HEK293 (cell line): Measurements from ENCODE around the gene CD79A.

Source experiments
- BCL11A ChIP-seq: fragments of 450-650 bp; formaldehyde crosslinking; IDR thresholded peaks from 2 replicates; pipeline ENCODE4 v1.5.1; 2016; ENCODE audit warnings: low read depth, missing biosample characterization, missing genetic modification characterization
- BCL11B ChIP-seq: fragments of 450-650 bp; formaldehyde crosslinking; IDR thresholded peaks from 2 replicates; pipeline ENCODE4 v1.5.1; 2016; ENCODE audit warnings: low read depth, missing biosample characterization, missing genetic modification characterization
- EGR2 ChIP-seq: fragments of 450-650 bp; formaldehyde crosslinking; IDR thresholded peaks from 2 replicates; pipeline ENCODE4 v1.5.1; 2016; ENCODE audit warnings: low read depth, missing biosample characterization, missing genetic modification characterization
- IKZF3 ChIP-seq: fragments of 450-650 bp; IDR thresholded peaks from 2 replicates; pipeline ENCODE4 v1.5.0; 2018; ENCODE audit warnings: missing biosample characterization, mild to moderate bottlenecking, missing genetic modification characterization, moderate library complexity
- MYNN ChIP-seq: fragments of 450-650 bp; formaldehyde crosslinking; IDR thresholded peaks from 2 replicates; pipeline ENCODE4 v1.5.1; 2016; ENCODE audit warnings: missing biosample characterization, missing genetic modification characterization, borderline replicate concordance
- MZF1 ChIP-seq: fragments of 450-650 bp; formaldehyde crosslinking; IDR thresholded peaks from 2 replicates; pipeline ENCODE4 v1.5.1; 2017; ENCODE audit warnings: missing biosample characterization, missing genetic modification characterization, borderline replicate concordance
- PRDM1 ChIP-seq: fragments of 450-650 bp; formaldehyde crosslinking; IDR thresholded peaks from 2 replicates; pipeline ENCODE4; 2016; ENCODE audit warnings: missing biosample characterization, missing genetic modification characterization
- TCF7L2 ChIP-seq: IDR thresholded peaks from 2 replicates; pipeline ENCODE4 v1.6.1; 2011; ENCODE audit warnings: low read depth, mild to moderate bottlenecking, inconsistent platforms, low read length, moderate library complexity, borderline replicate concordance
- ZBTB8A ChIP-seq: fragments of 450-650 bp; formaldehyde crosslinking; IDR thresholded peaks from 2 replicates; pipeline ENCODE4 v1.5.1; 2016; ENCODE audit warnings: missing biosample characterization, missing genetic modification characterization
- ZFP37 ChIP-seq: fragments of 450-650 bp; formaldehyde crosslinking; IDR thresholded peaks from 2 replicates; pipeline ENCODE4 v1.5.1; 2016; ENCODE audit warnings: missing biosample characterization, missing genetic modification characterization
- ZFP41 ChIP-seq: fragments of 450-650 bp; formaldehyde crosslinking; IDR thresholded peaks from 2 replicates; pipeline ENCODE4 v1.5.1; 2016; ENCODE audit warnings: missing biosample characterization, missing genetic modification characterization, borderline replicate concordance
- ZFP69B ChIP-seq: fragments of 450-650 bp; formaldehyde crosslinking; IDR thresholded peaks from 2 replicates; pipeline ENCODE4 v1.5.1; 2016; ENCODE audit warnings: missing biosample characterization, missing genetic modification characterization
- ZNF202 ChIP-seq: fragments of 450-650 bp; formaldehyde crosslinking; IDR thresholded peaks from 2 replicates; pipeline ENCODE4 v1.5.1; 2016; ENCODE audit warnings: missing biosample characterization, missing genetic modification characterization, borderline replicate concordance
- ZNF248 ChIP-seq: fragments of 450-650 bp; formaldehyde crosslinking; IDR thresholded peaks from 2 replicates; pipeline ENCODE4 v1.5.1; 2017; ENCODE audit warnings: missing biosample characterization, missing genetic modification characterization
- ZNF416 ChIP-seq: fragments of 450-650 bp; formaldehyde crosslinking; IDR thresholded peaks from 2 replicates; pipeline ENCODE4 v1.5.1; 2016; ENCODE audit warnings: missing biosample characterization, missing genetic modification characterization
- ZNF48 ChIP-seq: fragments of 450-650 bp; formaldehyde crosslinking; IDR thresholded peaks from 2 replicates; pipeline ENCODE4 v1.5.1; 2016; ENCODE audit warnings: missing biosample characterization, missing genetic modification characterization
- ZNF558 ChIP-seq: fragments of 450-650 bp; formaldehyde crosslinking; IDR thresholded peaks from 2 replicates; pipeline ENCODE4 v1.5.1; 2016; ENCODE audit warnings: missing biosample characterization, missing genetic modification characterization
- ZNF571 ChIP-seq: fragments of 450-650 bp; formaldehyde crosslinking; IDR thresholded peaks from 2 replicates; pipeline ENCODE4 v1.5.0; 2017; ENCODE audit warnings: missing biosample characterization, missing genetic modification characterization
- ZNF585B ChIP-seq: fragments of 450-650 bp; formaldehyde crosslinking; IDR thresholded peaks from 2 replicates; pipeline ENCODE4 v1.5.1; 2016; ENCODE audit warnings: missing biosample characterization, missing genetic modification characterization
- ZNF600 ChIP-seq: fragments of 450-650 bp; formaldehyde crosslinking; IDR thresholded peaks from 2 replicates; pipeline ENCODE4 v1.5.1; 2016; ENCODE audit warnings: missing biosample characterization, missing genetic modification characterization
- ZNF629 ChIP-seq: fragments of 450-650 bp; formaldehyde crosslinking; IDR thresholded peaks from 2 replicates; pipeline ENCODE4 v1.5.1; 2017; ENCODE audit warnings: missing biosample characterization, missing genetic modification characterization
- ZNF654 ChIP-seq: fragments of 450-650 bp; formaldehyde crosslinking; IDR thresholded peaks from 2 replicates; pipeline ENCODE4 v1.5.1; 2016; ENCODE audit warnings: low read depth, missing biosample characterization, missing genetic modification characterization
- ZNF670 ChIP-seq: fragments of 450-650 bp; formaldehyde crosslinking; IDR thresholded peaks from 2 replicates; pipeline ENCODE4 v1.5.1; 2016; ENCODE audit warnings: missing biosample characterization, missing genetic modification characterization, low read depth
- ZNF747 ChIP-seq: fragments of 450-650 bp; formaldehyde crosslinking; IDR thresholded peaks from 2 replicates; pipeline ENCODE4 v1.5.1; 2016; ENCODE audit warnings: missing biosample characterization, missing genetic modification characterization
- ZNF777 ChIP-seq: fragments of 450-650 bp; formaldehyde crosslinking; IDR thresholded peaks from 2 replicates; pipeline ENCODE4 v1.5.1; 2017; ENCODE audit warnings: missing biosample characterization, missing genetic modification characterization, borderline replicate concordance
- ZNF792 ChIP-seq: fragments of 450-650 bp; formaldehyde crosslinking; IDR thresholded peaks from 2 replicates; pipeline ENCODE4 v1.5.1; 2016; ENCODE audit warnings: missing biosample characterization, missing genetic modification characterization
- TF ChIP-seq, protein P1 (sequence below): fragments of 450-650 bp; formaldehyde crosslinking; IDR thresholded peaks from 2 replicates; pipeline ENCODE4 v1.5.1; 2016; ENCODE audit warnings: missing biosample characterization, missing genetic modification characterization
- TF ChIP-seq, protein P2 (sequence below): fragments of 450-650 bp; formaldehyde crosslinking; IDR thresholded peaks from 2 replicates; pipeline ENCODE4 v1.5.1; 2017; ENCODE audit warnings: missing biosample characterization, missing genetic modification characterization
- TF ChIP-seq, protein P3 (sequence below): fragments of 450-650 bp; formaldehyde crosslinking; IDR thresholded peaks from 2 replicates; pipeline ENCODE4 v1.5.1; 2016; ENCODE audit warnings: missing biosample characterization, missing genetic modification characterization
- TF ChIP-seq, protein P4 (sequence below): fragments of 450-650 bp; formaldehyde crosslinking; optimal IDR thresholded peaks from 2 replicates; pipeline ENCODE3; 2016; ENCODE audit warnings: missing biosample characterization, mild to moderate bottlenecking, missing genetic modification characterization
- TF ChIP-seq, protein P5 (sequence below): fragments of 450-650 bp; formaldehyde crosslinking; IDR thresholded peaks from 2 replicates; pipeline ENCODE4 v1.5.1; 2016; ENCODE audit warnings: missing biosample characterization, missing genetic modification characterization

Gene CD79A

DNA sequence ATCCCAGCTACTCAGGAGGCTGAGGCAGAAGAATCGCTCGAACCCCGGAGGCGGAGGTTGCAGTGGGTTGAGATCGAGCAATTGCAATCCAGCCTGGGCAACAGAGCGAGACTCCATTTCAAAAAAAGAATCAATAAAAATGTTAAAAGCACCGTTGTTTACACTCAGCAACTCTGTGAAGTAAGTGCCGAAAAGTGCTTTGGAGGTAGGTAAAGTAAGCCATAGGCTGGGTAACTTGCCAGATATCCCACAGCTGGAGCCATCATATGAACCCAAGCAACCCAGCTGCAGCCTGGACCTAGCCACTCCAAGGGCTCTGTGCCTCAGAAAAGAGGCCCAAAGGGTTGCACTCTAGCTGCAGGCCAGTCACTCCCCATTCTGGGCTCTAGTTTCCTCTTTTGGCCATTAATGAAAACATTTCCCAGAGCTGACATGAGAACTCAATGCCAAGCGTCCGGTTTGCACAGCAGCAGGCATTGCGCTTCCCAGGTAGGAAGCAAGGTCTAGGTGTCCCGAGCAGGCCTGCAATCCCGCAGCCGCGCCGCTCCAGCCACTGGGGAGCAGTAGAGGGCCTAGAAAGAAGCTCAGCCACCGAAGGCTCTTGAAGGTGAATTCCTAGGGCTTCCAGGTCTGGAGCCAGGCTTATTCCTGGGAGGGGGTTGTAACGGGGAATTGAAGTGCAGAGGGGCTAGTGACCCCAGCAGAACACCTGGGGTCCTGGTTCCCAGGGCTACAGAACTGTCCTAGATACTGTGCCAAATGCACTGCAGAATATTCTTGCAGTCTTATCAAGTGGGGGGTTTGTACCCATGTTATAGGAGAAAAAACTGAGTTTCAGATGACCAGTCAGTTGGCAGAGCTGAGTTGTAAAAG is 4.1 kb upstream of the CD79A start (continued):
- TF ChIP-seq ZFP41 (tag by site-specific recombination) (no peak), IKZF3 (tag by site-specific recombination) (peak; percentile 97), ZBTB8A (tag by site-specific recombination) (peak; percentile 85), ZNF747 (tag by site-specific recombination) (no peak), ZNF600 (peak; percentile 96), ZNF558 (tag by site-specific recombination) (no peak), PRDM1 (no peak), ZNF416 (tag by site-specific recombination) (no peak), EGR2 (no peak), MYNN (tag by site-specific recombination) (no peak), ZNF571 (tag by site-specific recombination) (no peak), ZNF202 (tag by site-specific recombination) (no peak), ZNF248 (tag by site-specific recombination) (no peak), ZNF585B (tag by site-specific recombination) (no peak), MZF1 (peak; percentile 65; the same call in 1 of the 2 replicates), ZNF629 (tag by site-specific recombination) (0 out of 2 replicates have a peak, but pooled peaks have one; percentile 34), ZNF792 (tag by site-specific recombination) (no peak), ZNF48 (no peak), ZNF777 (tag by site-specific recombination) (no peak), BCL11A (tag by site-specific recombination) (peak; percentile 74), ZNF670 (tag by site-specific recombination) (no peak), ZFP69B (tag by site-specific recombination) (0 out of 2 replicates have a peak, but pooled peaks have one; percentile 12), TCF7L2 (no peak), BCL11B (tag by site-specific recombination) (no peak), ZFP37 (tag by site-specific recombination) (0 out of 2 replicates have a peak, but pooled peaks have one; percentile 13), ZNF654 (tag by site-specific recombination) (peak; percentile 74)
- TF ChIP-seq, protein P1, sequence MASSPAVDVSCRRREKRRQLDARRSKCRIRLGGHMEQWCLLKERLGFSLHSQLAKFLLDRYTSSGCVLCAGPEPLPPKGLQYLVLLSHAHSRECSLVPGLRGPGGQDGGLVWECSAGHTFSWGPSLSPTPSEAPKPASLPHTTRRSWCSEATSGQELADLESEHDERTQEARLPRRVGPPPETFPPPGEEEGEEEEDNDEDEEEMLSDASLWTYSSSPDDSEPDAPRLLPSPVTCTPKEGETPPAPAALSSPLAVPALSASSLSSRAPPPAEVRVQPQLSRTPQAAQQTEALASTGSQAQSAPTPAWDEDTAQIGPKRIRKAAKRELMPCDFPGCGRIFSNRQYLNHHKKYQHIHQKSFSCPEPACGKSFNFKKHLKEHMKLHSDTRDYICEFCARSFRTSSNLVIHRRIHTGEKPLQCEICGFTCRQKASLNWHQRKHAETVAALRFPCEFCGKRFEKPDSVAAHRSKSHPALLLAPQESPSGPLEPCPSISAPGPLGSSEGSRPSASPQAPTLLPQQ, result 0 out of 2 replicates have a peak, but pooled peaks have one; percentile 19
- TF ChIP-seq, protein P2, sequence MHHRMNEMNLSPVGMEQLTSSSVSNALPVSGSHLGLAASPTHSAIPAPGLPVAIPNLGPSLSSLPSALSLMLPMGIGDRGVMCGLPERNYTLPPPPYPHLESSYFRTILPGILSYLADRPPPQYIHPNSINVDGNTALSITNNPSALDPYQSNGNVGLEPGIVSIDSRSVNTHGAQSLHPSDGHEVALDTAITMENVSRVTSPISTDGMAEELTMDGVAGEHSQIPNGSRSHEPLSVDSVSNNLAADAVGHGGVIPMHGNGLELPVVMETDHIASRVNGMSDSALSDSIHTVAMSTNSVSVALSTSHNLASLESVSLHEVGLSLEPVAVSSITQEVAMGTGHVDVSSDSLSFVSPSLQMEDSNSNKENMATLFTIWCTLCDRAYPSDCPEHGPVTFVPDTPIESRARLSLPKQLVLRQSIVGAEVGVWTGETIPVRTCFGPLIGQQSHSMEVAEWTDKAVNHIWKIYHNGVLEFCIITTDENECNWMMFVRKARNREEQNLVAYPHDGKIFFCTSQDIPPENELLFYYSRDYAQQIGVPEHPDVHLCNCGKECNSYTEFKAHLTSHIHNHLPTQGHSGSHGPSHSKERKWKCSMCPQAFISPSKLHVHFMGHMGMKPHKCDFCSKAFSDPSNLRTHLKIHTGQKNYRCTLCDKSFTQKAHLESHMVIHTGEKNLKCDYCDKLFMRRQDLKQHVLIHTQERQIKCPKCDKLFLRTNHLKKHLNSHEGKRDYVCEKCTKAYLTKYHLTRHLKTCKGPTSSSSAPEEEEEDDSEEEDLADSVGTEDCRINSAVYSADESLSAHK (tag by site-specific recombination), result no peak
- TF ChIP-seq, protein P3, sequence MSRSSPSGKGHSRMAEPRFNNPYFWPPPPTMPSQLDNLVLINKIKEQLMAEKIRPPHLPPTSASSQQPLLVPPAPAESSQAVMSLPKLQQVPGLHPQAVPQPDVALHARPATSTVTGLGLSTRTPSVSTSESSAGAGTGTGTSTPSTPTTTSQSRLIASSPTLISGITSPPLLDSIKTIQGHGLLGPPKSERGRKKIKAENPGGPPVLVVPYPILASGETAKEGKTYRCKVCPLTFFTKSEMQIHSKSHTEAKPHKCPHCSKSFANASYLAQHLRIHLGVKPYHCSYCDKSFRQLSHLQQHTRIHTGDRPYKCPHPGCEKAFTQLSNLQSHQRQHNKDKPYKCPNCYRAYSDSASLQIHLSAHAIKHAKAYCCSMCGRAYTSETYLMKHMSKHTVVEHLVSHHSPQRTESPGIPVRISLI (tag by site-specific recombination), result no peak
- TF ChIP-seq, protein P4, sequence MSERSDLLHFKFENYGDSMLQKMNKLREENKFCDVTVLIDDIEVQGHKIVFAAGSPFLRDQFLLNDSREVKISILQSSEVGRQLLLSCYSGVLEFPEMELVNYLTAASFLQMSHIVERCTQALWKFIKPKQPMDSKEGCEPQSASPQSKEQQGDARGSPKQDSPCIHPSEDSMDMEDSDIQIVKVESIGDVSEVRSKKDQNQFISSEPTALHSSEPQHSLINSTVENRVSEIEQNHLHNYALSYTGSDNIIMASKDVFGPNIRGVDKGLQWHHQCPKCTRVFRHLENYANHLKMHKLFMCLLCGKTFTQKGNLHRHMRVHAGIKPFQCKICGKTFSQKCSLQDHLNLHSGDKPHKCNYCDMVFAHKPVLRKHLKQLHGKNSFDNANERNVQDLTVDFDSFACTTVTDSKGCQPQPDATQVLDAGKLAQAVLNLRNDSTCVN (tag by site-specific recombination), result no peak
- TF ChIP-seq, protein P5, sequence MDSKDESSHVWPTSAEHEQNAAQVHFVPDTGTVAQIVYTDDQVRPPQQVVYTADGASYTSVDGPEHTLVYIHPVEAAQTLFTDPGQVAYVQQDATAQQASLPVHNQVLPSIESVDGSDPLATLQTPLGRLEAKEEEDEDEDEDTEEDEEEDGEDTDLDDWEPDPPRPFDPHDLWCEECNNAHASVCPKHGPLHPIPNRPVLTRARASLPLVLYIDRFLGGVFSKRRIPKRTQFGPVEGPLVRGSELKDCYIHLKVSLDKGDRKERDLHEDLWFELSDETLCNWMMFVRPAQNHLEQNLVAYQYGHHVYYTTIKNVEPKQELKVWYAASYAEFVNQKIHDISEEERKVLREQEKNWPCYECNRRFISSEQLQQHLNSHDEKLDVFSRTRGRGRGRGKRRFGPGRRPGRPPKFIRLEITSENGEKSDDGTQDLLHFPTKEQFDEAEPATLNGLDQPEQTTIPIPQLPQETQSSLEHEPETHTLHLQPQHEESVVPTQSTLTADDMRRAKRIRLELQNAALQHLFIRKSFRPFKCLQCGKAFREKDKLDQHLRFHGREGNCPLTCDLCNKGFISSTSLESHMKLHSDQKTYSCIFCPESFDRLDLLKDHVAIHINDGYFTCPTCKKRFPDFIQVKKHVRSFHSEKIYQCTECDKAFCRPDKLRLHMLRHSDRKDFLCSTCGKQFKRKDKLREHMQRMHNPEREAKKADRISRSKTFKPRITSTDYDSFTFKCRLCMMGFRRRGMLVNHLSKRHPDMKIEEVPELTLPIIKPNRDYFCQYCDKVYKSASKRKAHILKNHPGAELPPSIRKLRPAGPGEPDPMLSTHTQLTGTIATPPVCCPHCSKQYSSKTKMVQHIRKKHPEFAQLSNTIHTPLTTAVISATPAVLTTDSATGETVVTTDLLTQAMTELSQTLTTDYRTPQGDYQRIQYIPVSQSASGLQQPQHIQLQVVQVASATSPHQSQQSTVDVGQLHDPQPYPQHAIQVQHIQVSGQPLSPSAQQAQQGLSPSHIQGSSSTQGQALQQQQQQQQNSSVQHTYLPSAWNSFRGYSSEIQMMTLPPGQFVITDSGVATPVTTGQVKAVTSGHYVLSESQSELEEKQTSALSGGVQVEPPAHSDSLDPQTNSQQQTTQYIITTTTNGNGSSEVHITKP (tag by site-specific recombination), result no peak
